HepG2 (cell line): Measurements from ENCODE around the gene CABLES2. TPM values are rescaled to one million over a fixed set of nuclear protein-coding genes. Genes with fewer than 3 reads are reported as not detected.

Experiments
- ARNT ChIP-seq: fragments of 450-650 bp; IDR thresholded peaks from 2 replicates; pipeline ENCODE4 v1.6.1; 2017
- CEBPG ChIP-seq: IDR thresholded peaks from 2 replicates; pipeline ENCODE4 v1.6.1; 2016
- NR2F1 ChIP-seq, 2 experiments: fragments of 450-650 bp in 1 of 2; formaldehyde crosslinking in 1 of 2; IDR thresholded peaks; 2 replicates each; pipeline versions ENCODE4 v1.5.0 to v1.6.1; 2016 to 2020; ENCODE audit warnings: mild to moderate bottlenecking in 1 of 2, missing compliant biosample characterization in 1 of 2, missing genetic modification reagents in 1 of 2, moderate library complexity in 1 of 2
- RAD51 ChIP-seq: fragments of 450-650 bp; IDR thresholded peaks from 2 replicates; pipeline ENCODE4 v1.6.1; 2016; ENCODE audit warnings: borderline replicate concordance
- REST ChIP-seq, 2 experiments: IDR thresholded peaks; 2 replicates each; pipeline ENCODE4 v1.6.1; 2011 to 2012; ENCODE audit warnings: low read length in 2 of 2, borderline replicate concordance in 1 of 2, low read depth in 1 of 2, mild to moderate bottlenecking in 1 of 2, moderate library complexity in 1 of 2
- RXRA ChIP-seq: sonication (generic); formaldehyde crosslinking; IDR thresholded peaks from 2 replicates; pipeline ENCODE4 v1.5.1; 2020; ENCODE audit warnings: missing genetic modification reagents
- SMC3 ChIP-seq: IDR thresholded peaks from 2 replicates; pipeline ENCODE4 v1.6.1; 2011; ENCODE audit warnings: low read length, improper control_type of control experiment
- SSRP1 ChIP-seq: IDR thresholded peaks from 2 replicates; pipeline ENCODE4 v1.6.1; 2016; ENCODE audit warnings: control low read depth
- TEAD2 ChIP-seq: sonication (generic); formaldehyde crosslinking; IDR thresholded peaks from 2 replicates; pipeline ENCODE4 v1.9.0; 2021; ENCODE audit warnings: missing genetic modification reagents
- ZKSCAN1 ChIP-seq: fragments of 150-350 bp; IDR thresholded peaks from 2 replicates; pipeline ENCODE4 v1.6.1; 2014; ENCODE audit warnings: low read length
- ZNF747 ChIP-seq: sonication (generic); formaldehyde crosslinking; IDR thresholded peaks from 2 replicates; pipeline ENCODE4 v1.8.1; 2023; ENCODE audit warnings: missing genetic modification reagents, mild to moderate bottlenecking, borderline replicate concordance
- polyA plus RNA-seq, 8 experiments: library from polyadenylated mRNA; depleted of rRNA in 3 of 8; stranded (reverse) in 7 of 8; unstranded in 1 of 8; fragments of >200 nt; fragmentation: Illumina TruSeq in 4 of 8; extraction: Trizol in 4 of 8; gene quantifications; 2 replicates each; pipeline versions ENCODE4 v1.2.1 to v1.2.3, GENCODE V29; 2011 to 2016; ENCODE audit warnings: low read depth in 4 of 8, missing spikeins in 1 of 8, mixed read lengths in 1 of 8; ENCODE audit not compliant: insufficient read depth in 1 of 8
- total RNA-seq, 5 experiments: library from RNA; depleted of rRNA; stranded (reverse); fragments of >200 nt; fragmentation: Illumina TruSeq; extraction: Trizol; gene quantifications; 2 replicates each; pipeline ENCODE4 v1.2.3, GENCODE V29; 2016; ENCODE audit warnings: low read depth in 1 of 5
- TF ChIP-seq, protein P1 (sequence below): sonication (generic); formaldehyde crosslinking; IDR thresholded peaks from 2 replicates; pipeline ENCODE4 v1.5.0; 2020; ENCODE audit warnings: missing genetic modification reagents
- TF ChIP-seq, protein P2 (sequence below): sonication (generic); formaldehyde crosslinking; IDR thresholded peaks from 2 replicates; pipeline ENCODE4 v1.4.0; 2020; ENCODE audit warnings: mild to moderate bottlenecking, missing genetic modification reagents
- TF ChIP-seq, protein P3 (sequence below): sonication (generic); formaldehyde crosslinking; IDR thresholded peaks from 2 replicates; pipeline ENCODE4 v1.4.0; 2020; ENCODE audit warnings: missing genetic modification reagents, borderline replicate concordance
- TF ChIP-seq, protein P4 (sequence below): sonication (generic); formaldehyde crosslinking; IDR thresholded peaks from 2 replicates; pipeline ENCODE4 v1.4.0; 2020; ENCODE audit warnings: missing genetic modification reagents

The CABLES2 gene
- total and polyA plus RNA-seq, 2 of the 13 experiments (the other 11 are each of a cell fraction or from before 2014, with no cell fraction given): 5.2 to 9.7 TPM

- TF ChIP-seq, protein P1, sequence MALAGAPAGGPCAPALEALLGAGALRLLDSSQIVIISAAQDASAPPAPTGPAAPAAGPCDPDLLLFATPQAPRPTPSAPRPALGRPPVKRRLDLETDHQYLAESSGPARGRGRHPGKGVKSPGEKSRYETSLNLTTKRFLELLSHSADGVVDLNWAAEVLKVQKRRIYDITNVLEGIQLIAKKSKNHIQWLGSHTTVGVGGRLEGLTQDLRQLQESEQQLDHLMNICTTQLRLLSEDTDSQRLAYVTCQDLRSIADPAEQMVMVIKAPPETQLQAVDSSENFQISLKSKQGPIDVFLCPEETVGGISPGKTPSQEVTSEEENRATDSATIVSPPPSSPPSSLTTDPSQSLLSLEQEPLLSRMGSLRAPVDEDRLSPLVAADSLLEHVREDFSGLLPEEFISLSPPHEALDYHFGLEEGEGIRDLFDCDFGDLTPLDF (CRISPR knock-in tag): no peak
- TF ChIP-seq, protein P2, sequence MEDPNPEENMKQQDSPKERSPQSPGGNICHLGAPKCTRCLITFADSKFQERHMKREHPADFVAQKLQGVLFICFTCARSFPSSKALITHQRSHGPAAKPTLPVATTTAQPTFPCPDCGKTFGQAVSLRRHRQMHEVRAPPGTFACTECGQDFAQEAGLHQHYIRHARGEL: peak; percentile 71; the same call in 1 of the 2 replicates
- TF ChIP-seq ARNT (no peak), CEBPG (CRISPR knock-in tag) (no peak), SSRP1 (CRISPR knock-in tag) (no peak), RXRA (CRISPR knock-in tag) (no peak), ZNF747 (CRISPR knock-in tag) (no peak), REST (IDR thresholded peaks at IDR 0.05; ENCODE audit: borderline replicate concordance in 1 of 2, low read depth in 1 of 2, low read length in 2 of 2) (no peak), NR2F1 (CRISPR knock-in tag; IDR thresholded peaks at IDR 0.05) (no peak), ZKSCAN1 (no peak), TEAD2 (CRISPR knock-in tag) (no peak), SMC3 (no peak), RAD51 (no peak)
- TF ChIP-seq, protein P3, sequence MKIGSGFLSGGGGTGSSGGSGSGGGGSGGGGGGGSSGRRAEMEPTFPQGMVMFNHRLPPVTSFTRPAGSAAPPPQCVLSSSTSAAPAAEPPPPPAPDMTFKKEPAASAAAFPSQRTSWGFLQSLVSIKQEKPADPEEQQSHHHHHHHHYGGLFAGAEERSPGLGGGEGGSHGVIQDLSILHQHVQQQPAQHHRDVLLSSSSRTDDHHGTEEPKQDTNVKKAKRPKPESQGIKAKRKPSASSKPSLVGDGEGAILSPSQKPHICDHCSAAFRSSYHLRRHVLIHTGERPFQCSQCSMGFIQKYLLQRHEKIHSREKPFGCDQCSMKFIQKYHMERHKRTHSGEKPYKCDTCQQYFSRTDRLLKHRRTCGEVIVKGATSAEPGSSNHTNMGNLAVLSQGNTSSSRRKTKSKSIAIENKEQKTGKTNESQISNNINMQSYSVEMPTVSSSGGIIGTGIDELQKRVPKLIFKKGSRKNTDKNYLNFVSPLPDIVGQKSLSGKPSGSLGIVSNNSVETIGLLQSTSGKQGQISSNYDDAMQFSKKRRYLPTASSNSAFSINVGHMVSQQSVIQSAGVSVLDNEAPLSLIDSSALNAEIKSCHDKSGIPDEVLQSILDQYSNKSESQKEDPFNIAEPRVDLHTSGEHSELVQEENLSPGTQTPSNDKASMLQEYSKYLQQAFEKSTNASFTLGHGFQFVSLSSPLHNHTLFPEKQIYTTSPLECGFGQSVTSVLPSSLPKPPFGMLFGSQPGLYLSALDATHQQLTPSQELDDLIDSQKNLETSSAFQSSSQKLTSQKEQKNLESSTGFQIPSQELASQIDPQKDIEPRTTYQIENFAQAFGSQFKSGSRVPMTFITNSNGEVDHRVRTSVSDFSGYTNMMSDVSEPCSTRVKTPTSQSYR: no peak
- TF ChIP-seq, protein P4, sequence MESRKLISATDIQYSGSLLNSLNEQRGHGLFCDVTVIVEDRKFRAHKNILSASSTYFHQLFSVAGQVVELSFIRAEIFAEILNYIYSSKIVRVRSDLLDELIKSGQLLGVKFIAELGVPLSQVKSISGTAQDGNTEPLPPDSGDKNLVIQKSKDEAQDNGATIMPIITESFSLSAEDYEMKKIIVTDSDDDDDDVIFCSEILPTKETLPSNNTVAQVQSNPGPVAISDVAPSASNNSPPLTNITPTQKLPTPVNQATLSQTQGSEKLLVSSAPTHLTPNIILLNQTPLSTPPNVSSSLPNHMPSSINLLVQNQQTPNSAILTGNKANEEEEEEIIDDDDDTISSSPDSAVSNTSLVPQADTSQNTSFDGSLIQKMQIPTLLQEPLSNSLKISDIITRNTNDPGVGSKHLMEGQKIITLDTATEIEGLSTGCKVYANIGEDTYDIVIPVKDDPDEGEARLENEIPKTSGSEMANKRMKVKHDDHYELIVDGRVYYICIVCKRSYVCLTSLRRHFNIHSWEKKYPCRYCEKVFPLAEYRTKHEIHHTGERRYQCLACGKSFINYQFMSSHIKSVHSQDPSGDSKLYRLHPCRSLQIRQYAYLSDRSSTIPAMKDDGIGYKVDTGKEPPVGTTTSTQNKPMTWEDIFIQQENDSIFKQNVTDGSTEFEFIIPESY: peak; percentile 89
Observed at GRCh38 chr20:62408055-62408454, 970 bp upstream of the CABLES2 start (continued).
